Prostate gland (tissue), 2 donors: ENCODE measurements around the gene FBXL17. TPM values are rescaled to one million over a fixed set of nuclear protein-coding genes. Genes with fewer than 3 reads are reported as not detected.

Source experiments
- DNase-seq: peaks from one replicate; pipeline ENCODE4 v3.0.0-alpha.2; 2019; ENCODE audit warnings: low spot score
- H3K27ac ChIP-seq, 2 donors: fragments of 200-600 bp; sonication (generic); 2 replicates each; pipeline ENCODE4 v1.5.1; 2017 to 2019
- H3K27me3 ChIP-seq: fragments of 200-600 bp; sonication (generic); replicated peaks from 2 replicates; pipeline ENCODE4 v1.5.1; 2019; ENCODE audit not compliant: insufficient read depth
- H3K36me3 ChIP-seq, 2 donors: fragments of 200-600 bp; sonication (generic); 1 replicate in 1 of 2; 2 replicates in 1 of 2; pipeline versions ENCODE4 v1.5.1 to v1.8.1; 2017 to 2019
- H3K4me1 ChIP-seq: fragments of 200-600 bp; sonication (generic); replicated peaks from 2 replicates; pipeline ENCODE4 v1.5.1; 2019
- H3K4me3 ChIP-seq, 2 donors: fragments of 200-600 bp; sonication (generic); 2 replicates each; pipeline ENCODE4 v1.5.1; 2017 to 2019
- H3K9me3 ChIP-seq: fragments of 200-600 bp; sonication (generic); 2 replicates; pipeline ENCODE4 v1.5.1; 2017
- CTCF ChIP-seq, 4 experiments: fragments of 200-600 bp in 2 of 4; fragments of 450-650 bp in 2 of 4; sonication (generic) in 2 of 4; IDR thresholded peaks; 1 replicate in 3 of 4; 2 replicates in 1 of 4; pipeline ENCODE4 v1.5.1; 2016 to 2019; ENCODE audit warnings: antibody characterized with exemption in 4 of 4, mild to moderate bottlenecking in 2 of 4, moderate library complexity in 2 of 4
- POLR2A ChIP-seq: fragments of 450-650 bp; IDR thresholded peaks from one replicate; pipeline ENCODE4 v1.6.1; 2016; ENCODE audit warnings: antibody characterized with exemption, mild to moderate bottlenecking
- POLR2AphosphoS5 ChIP-seq: sonication (generic); formaldehyde crosslinking; IDR thresholded peaks from one replicate; pipeline ENCODE4 v1.6.1; 2017; ENCODE audit warnings: antibody characterized with exemption
- WGBS: methylation state at CpG from one replicate; pipeline ENCODE4 v1.1.5; 2018; 5-methylcytosine and 5-hydroxymethylcytosine counted together
- intact Hi-C: fragments of 100-400 bp; cut with DNase I; formaldehyde crosslinking; loops from one replicate; pipeline ENCODE4 v1.14.2; 2022
- total RNA-seq, 2 donors: library from RNA; depleted of rRNA; stranded (reverse); fragments of >200 nt; gene quantifications; one replicate each; pipeline ENCODE4 v1.1.0, GENCODE V29; 2016

Gene FBXL17
- total RNA-seq, 2 donors from 2014 or later: 14.8 to 30.4 TPM

DNA sequence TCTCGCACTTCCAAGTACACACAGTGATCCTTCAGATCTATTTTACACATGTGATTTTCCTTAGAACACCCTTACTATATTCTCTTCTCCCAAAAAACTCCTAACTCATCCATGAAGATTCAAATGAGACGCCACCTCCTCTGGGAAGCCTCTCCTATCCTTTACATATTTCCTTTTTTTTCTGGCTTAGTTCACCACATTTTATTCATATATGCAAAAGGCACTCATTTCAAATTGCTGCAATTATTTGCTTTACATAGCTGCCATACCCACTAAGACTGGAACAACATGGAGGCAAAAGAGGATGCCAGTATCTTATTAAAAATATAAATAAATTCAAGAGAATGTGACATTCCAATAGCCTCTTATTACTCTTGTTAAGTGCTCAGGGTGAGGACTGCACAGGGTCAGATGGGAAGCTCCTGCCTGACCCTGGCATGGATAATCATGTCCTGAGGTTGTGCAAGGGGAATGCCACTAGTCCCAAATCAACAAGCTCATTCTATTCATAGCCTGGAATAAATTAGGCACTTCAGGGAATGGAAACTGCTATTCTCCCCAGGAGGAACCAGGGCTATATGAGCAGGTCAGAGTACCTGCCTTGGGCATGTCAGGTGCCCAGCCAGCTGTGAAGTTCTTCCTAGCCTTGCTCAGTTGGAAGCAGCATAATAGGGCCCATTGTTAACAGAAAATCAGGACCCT is 262.9 kb downstream of the FBXL17 start:
- Histone ChIP-seq H3K27me3 (no peaks in the 10 kb centered on the region), H3K4me3 (no peak overlapping the region), H3K9me3 (no peaks in the 10 kb centered on the region), H3K27ac (no peak overlapping the region), H3K4me1 (no peaks in the 10 kb centered on the region), H3K36me3 (no peaks in the 10 kb centered on the region)
- 95% methylated on average over 2 of the region's 2 CpGs for WGBS
- DNase-seq: no peak
- no peak for TF ChIP-seq CTCF (IDR thresholded peaks at IDR 0.05)
- TF ChIP-seq POLR2AphosphoS5: no peak
- TF ChIP-seq POLR2A: no peak
- intact Hi-C loops: no loop called here

- DNase-seq: no peak
- Histone ChIP-seq H3K4me1 (no peaks in the 10 kb centered on the region), H3K4me3 (no peak overlapping the region), H3K9me3 (no peaks in the 10 kb centered on the region), H3K36me3 (no peaks in the 10 kb centered on the region), H3K27me3 (no peaks in the 10 kb centered on the region), H3K27ac (no peak overlapping the region)
- intact Hi-C loops: no loop called here
- TF ChIP-seq CTCF (IDR thresholded peaks at IDR 0.05) (no peak), POLR2AphosphoS5 (no peak), POLR2A (no peak)
Observed at GRCh38 chr5:108115673-108116072, 266.2 kb downstream of the FBXL17 start.

- Histone ChIP-seq H3K9me3 (no peaks in the 10 kb centered on the region), H3K4me1 (no peaks in the 10 kb centered on the region), H3K27ac (no peak overlapping the region), H3K27me3 (no peaks in the 10 kb centered on the region), H3K4me3 (no peak overlapping the region), H3K36me3 (no peaks in the 10 kb centered on the region)
- no peak for DNase-seq
- 63% methylated on average over 2 of the region's 2 CpGs for WGBS
- intact Hi-C loops: no loop called here
- TF ChIP-seq POLR2A (no peak), POLR2AphosphoS5 (no peak), CTCF (IDR thresholded peaks at IDR 0.05) (no peak)
Observed at GRCh38 chr5:108113950-108114349, 267.9 kb downstream of the FBXL17 start.

DNA sequence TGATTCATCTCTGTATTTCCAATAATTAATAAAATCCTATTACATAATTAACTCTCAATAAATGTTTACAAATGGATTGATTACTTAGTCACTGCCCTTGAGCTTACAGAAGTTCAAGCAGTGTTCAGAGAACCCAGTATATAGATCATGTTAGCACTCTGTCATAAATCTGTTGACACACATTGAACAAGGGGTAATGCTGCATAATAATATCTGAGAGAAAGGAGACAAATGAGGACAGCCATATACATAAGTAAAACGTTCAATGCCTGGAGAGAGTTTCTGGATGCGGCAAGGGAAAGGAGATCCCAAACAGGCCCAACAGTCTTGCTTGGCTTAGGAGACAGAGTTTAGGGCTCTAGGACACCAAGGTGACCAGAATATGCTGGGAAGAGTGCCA is 270.2 kb downstream of the FBXL17 start:
- DNase-seq: no peak
- Histone ChIP-seq H3K27ac (no peak overlapping the region), H3K4me3 (no peak overlapping the region), H3K36me3 (no peaks in the 10 kb centered on the region), H3K27me3 (no peaks in the 10 kb centered on the region), H3K4me1 (no peaks in the 10 kb centered on the region), H3K9me3 (no peaks in the 10 kb centered on the region)
- TF ChIP-seq CTCF (IDR thresholded peaks at IDR 0.05): no peak
- TF ChIP-seq POLR2A: no peak
- TF ChIP-seq POLR2AphosphoS5: no peak
- intact Hi-C loops: no loop called here
- 82% methylated on average over 2 of the region's 2 CpGs for WGBS

- H3K4me3 ChIP-seq: no peak overlapping the region
- intact Hi-C loops: no loop called here
- H3K27me3 ChIP-seq: no peaks in the 10 kb centered on the region
- DNase-seq: no peak
- no peaks in the 10 kb centered on the region for H3K36me3 ChIP-seq
- no peaks in the 10 kb centered on the region for H3K4me1 ChIP-seq
- H3K9me3 ChIP-seq: no peaks in the 10 kb centered on the region
- no peak overlapping the region for H3K27ac ChIP-seq
- WGBS: 100% methylated on average over 2 of the region's 2 CpGs
- TF ChIP-seq CTCF (IDR thresholded peaks at IDR 0.05): no peak
- no peak for TF ChIP-seq POLR2A
- TF ChIP-seq POLR2AphosphoS5: no peak
Observed at GRCh38 chr5:108109059-108109458, 272.8 kb downstream of the FBXL17 start.
